Dermis lymphatic vessel endothelial cell (primary cell): ENCODE results near the gene SLC5A3. TPM values are rescaled to one million over a fixed set of nuclear protein-coding genes. Genes with fewer than 3 reads are reported as not detected.

Experiments used
- total RNA-seq: library from RNA; depleted of rRNA; stranded (reverse); fragments of >200 nt; gene quantifications from 2 replicates; pipeline ENCODE4 v1.2.1, GENCODE V29; 2014

The SLC5A3 gene
- 19.8 and 21.4 TPM in 2 replicates for total RNA-seq

DNA sequence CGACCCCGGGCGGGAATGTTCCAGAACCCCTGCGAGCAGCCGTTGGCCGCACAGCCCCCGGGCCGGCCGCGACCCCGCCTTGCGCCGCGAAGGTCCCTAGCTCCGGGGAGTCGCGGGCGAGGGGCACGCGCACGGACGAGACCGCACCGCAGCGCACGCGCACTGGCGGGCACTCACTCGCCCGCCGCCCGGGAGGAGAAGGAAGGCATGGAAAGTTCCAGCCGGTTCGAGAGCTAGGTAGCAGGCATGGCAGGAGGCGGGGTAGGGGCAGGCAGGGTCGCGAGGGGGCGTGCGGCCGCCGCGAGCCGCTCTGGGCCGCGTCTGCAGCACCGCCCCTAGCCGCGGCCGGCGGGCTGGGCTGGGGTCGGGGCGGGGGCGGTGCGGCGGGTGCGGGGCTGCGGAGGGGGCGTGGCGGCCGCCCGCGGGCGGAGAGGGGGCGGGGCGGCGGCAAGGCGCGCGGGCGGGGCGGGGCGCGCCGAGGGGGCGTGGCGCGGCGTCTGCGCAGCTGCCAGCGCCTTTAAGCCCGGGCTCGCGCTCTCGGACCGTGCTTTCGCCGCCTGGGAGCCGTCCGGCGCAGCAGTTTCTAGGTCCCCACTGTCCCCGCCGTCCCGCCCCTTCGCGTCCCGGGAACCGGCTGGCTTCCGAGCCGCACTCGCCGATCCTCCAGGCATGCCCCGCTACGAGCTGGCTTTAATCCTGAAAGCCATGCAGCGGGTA, at the start of gene SLC5A3, which contains the start of gene MRPS6:
Gene SLC5A3 (plus strand): TSS at position 547 of the 717 bp plus-strand sequence. CDS start 21,621 bp downstream, outside the sequence.
Gene MRPS6 (plus strand): TSS at position 547 of the 717 bp plus-strand sequence. CDS start 123 bp downstream, at position 670.

Other genes starting within 250 kb of the SLC5A3 start
- 157 and 164 TPM in 2 replicates for gene ATP5PO, start 157.8 kb upstream of the SLC5A3 start, total RNA-seq
- 12.5 and 14.4 TPM in 2 replicates for gene MRPS6, start within 50 bp of the SLC5A3 start, total RNA-seq